ENCODE measurements around the gene TIAM2.

DNA sequence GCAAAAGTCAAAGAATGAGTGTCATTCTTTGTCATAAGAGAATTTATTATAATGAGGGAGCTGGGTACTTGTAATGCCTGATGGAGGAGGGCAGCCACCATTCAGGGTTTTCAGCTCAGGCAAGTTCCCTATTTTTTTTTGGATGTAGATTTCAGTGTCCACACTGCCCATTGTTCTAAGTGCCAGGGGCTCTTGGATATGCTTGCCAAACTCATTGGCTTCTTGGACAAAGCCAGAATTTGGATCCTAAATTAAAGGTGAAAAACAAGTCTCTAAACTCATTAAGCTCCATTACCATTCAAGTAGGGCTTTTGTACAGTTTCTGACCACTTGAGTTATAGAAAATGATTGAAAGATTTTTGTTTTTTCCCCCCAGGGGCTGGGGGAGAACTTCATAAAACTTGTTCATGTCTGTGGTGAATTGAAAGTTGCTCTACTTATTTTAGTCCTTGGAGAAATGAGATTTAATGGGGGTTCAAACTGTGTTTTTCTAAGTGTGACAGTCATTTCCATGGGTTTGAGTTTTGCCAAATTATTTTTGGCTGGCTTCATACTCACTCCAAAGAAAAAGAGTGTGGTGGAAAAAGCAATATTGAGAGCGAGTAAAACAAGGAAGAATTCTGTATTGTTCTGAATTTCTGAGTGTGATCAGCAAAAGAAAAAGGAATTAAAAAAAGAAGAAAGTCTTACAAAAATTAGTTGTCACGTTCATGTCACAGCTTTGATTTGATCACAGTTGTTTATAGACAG lies 46.0 kb downstream of the TIAM2 start:
- TF ChIP-seq EZH2 (IDR thresholded peaks at IDR 0.05; ENCODE audit: borderline replicate concordance, low read depth, low read length, severe bottlenecking), result no peak
- TF ChIP-seq, protein P1, sequence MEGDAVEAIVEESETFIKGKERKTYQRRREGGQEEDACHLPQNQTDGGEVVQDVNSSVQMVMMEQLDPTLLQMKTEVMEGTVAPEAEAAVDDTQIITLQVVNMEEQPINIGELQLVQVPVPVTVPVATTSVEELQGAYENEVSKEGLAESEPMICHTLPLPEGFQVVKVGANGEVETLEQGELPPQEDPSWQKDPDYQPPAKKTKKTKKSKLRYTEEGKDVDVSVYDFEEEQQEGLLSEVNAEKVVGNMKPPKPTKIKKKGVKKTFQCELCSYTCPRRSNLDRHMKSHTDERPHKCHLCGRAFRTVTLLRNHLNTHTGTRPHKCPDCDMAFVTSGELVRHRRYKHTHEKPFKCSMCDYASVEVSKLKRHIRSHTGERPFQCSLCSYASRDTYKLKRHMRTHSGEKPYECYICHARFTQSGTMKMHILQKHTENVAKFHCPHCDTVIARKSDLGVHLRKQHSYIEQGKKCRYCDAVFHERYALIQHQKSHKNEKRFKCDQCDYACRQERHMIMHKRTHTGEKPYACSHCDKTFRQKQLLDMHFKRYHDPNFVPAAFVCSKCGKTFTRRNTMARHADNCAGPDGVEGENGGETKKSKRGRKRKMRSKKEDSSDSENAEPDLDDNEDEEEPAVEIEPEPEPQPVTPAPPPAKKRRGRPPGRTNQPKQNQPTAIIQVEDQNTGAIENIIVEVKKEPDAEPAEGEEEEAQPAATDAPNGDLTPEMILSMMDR (IDR thresholded peaks at IDR 0.05; ENCODE audit: borderline replicate concordance, extremely low read depth, low read length, poor library complexity, severe bottlenecking), result no peak

All from DND-41 (cell line).